B cell (primary cell): ENCODE data around the gene CBARP. TPM values are rescaled to one million over a fixed set of nuclear protein-coding genes. Genes with fewer than 3 reads are reported as not detected.

ENCODE experiments used
- ATAC-seq: fragments of 200-7000 bp; cut with Tn5 transposase; one replicate; pipeline ENCODE4 v1.10.0; 2021; ENCODE audit warnings: low read depth, mild to moderate bottlenecking, moderate number of reproducible peaks, moderate library complexity
- CTCF ChIA-PET: fragments of 350-600 bp; sonication (Branson Sonifier 250); formaldehyde crosslinking; loops from one replicate; lab custom pipeline; 2021; ENCODE audit warnings: antibody characterized with exemption, inconsistent platforms; lab: Charles Lee
- POLR2A ChIA-PET: fragments of 350-600 bp; sonication (Branson Sonifier 250); formaldehyde crosslinking; loops from one replicate; lab custom pipeline; 2021; ENCODE audit warnings: antibody characterized with exemption; lab: Charles Lee
- DNase-seq: peaks from one replicate; pipeline ENCODE4 v3.0.0; 2013
- H2AFZ ChIP-seq: 2 replicates; pipeline ENCODE4 v1.6.1; 2012; ENCODE audit warnings: mild to moderate bottlenecking, low read depth, low read length; ENCODE audit not compliant: insufficient read depth, poor library complexity, severe bottlenecking
- H3K27ac ChIP-seq, 2 donors: 1 replicate in 1 of 2; 2 replicates in 1 of 2; pipeline ENCODE4 v1.5.1; 2012 to 2013; ENCODE audit warnings: low read length in 2 of 2, mild to moderate bottlenecking in 2 of 2, moderate library complexity in 1 of 2
- H3K27me3 ChIP-seq, 4 experiments: fragments of 200-600 bp in 1 of 4; sonication (generic) in 1 of 4; replicated peaks in 1 of 4; 1 replicate in 2 of 4; 2 replicates in 2 of 4; pipeline versions ENCODE4 v1.6.1 to v1.7.0; 2013 to 2016; ENCODE audit warnings: low read length in 3 of 4, mild to moderate bottlenecking in 2 of 4, mixed read lengths in 1 of 4, moderate library complexity in 1 of 4; ENCODE audit not compliant: insufficient read depth in 4 of 4, control insufficient read depth in 3 of 4; ENCODE audit errors: control extremely low read depth in 1 of 4
- H3K36me3 ChIP-seq, 2 experiments: replicated peaks in 1 of 2; 1 replicate in 1 of 2; 2 replicates in 1 of 2; pipeline versions ENCODE4 v1.6.1 to v1.7.1; 2013; ENCODE audit warnings: low read length in 1 of 2; ENCODE audit not compliant: insufficient read depth in 2 of 2, control insufficient read depth in 1 of 2; ENCODE audit errors: control extremely low read depth in 1 of 2, extremely low read depth in 1 of 2
- H3K4me1 ChIP-seq, 2 donors: fragments of 200-600 bp in 1 of 2; sonication (generic) in 1 of 2; 1 replicate in 1 of 2; 2 replicates in 1 of 2; pipeline versions ENCODE4 v1.5.1 to v1.6.1; 2013 to 2017; ENCODE audit warnings: low read length in 2 of 2; ENCODE audit not compliant: control insufficient read depth in 2 of 2, insufficient read depth in 2 of 2
- H3K4me2 ChIP-seq: replicated peaks from 2 replicates; pipeline ENCODE3; 2012; ENCODE audit warnings: mild to moderate bottlenecking, low read depth, low read length; ENCODE audit not compliant: poor library complexity, severe bottlenecking
- H3K4me3 ChIP-seq, 5 experiments: fragments of 200-600 bp in 1 of 5; sonication (generic) in 1 of 5; 1 replicate in 3 of 5; 2 replicates in 2 of 5; pipeline versions ENCODE4 v1.5.1 to v1.7.0; 2011 to 2016; ENCODE audit warnings: low read length in 4 of 5, mild to moderate bottlenecking in 4 of 5, low read depth in 2 of 5, control low read depth in 1 of 5, moderate library complexity in 1 of 5; ENCODE audit not compliant: insufficient read depth in 1 of 5; ENCODE audit errors: control extremely low read depth in 1 of 5, extremely low read depth in 1 of 5
- H3K79me2 ChIP-seq: fragments of 200-600 bp; sonication (generic); one replicate; pipeline ENCODE4 v1.6.0; 2016; ENCODE audit warnings: low read length; ENCODE audit not compliant: control insufficient read depth, insufficient read depth
- H3K9ac ChIP-seq: fragments of 200-600 bp; sonication (generic); 2 replicates; pipeline ENCODE4 v1.6.1; 2017; ENCODE audit warnings: mild to moderate bottlenecking, low read length, moderate library complexity
- H3K9me3 ChIP-seq, 3 donors: one replicate each; pipeline versions ENCODE4 v1.6.1 to v1.7.1; 2013; ENCODE audit warnings: low read length in 2 of 3; ENCODE audit not compliant: control insufficient read depth in 2 of 3, insufficient read depth in 1 of 3; ENCODE audit errors: control extremely low read depth in 1 of 3
- H4K20me1 ChIP-seq: 2 replicates; pipeline ENCODE4 v1.6.0; 2012; ENCODE audit warnings: mild to moderate bottlenecking, low read length; ENCODE audit not compliant: insufficient read depth, control insufficient read depth, poor library complexity, severe bottlenecking
- H3K27ac Mint-ChIP-seq: one replicate; pipeline ENCODE4 v1.8.0; 2021; ENCODE audit warnings: mixed read lengths
- H3K27me3 Mint-ChIP-seq: one replicate; pipeline ENCODE4 v1.8.0; 2021; ENCODE audit warnings: mixed read lengths
- H3K4me1 Mint-ChIP-seq: one replicate; pipeline ENCODE4 v1.8.0; 2021; ENCODE audit warnings: mixed read lengths
- H3K4me3 Mint-ChIP-seq: one replicate; pipeline ENCODE4 v1.8.0; 2021; ENCODE audit warnings: mixed read lengths
- H3K9me3 Mint-ChIP-seq: one replicate; pipeline ENCODE4 v1.8.0; 2022; ENCODE audit warnings: mixed read lengths; ENCODE audit not compliant: insufficient read depth
- EZH2 ChIP-seq: IDR thresholded peaks from 2 replicates; pipeline ENCODE4 v1.6.1; 2012; ENCODE audit warnings: borderline replicate concordance, low read depth, mild to moderate bottlenecking, moderate library complexity, low read length; ENCODE audit not compliant: insufficient read depth, poor library complexity, severe bottlenecking
- WGBS: methylation state at CpG from one replicate; pipeline ENCODE4 v1.1.5; 2013; ENCODE audit warnings: missing lambda C conversion rate; ENCODE audit not compliant: insufficient coverage; 5-methylcytosine and 5-hydroxymethylcytosine counted together
- intact Hi-C: fragments of 100-400 bp; cut with micrococcal nuclease; formaldehyde crosslinking; loops from one replicate; pipeline ENCODE4 v1.10.0; 2022
- polyA plus RNA-seq: library from polyadenylated mRNA; depleted of rRNA; stranded (reverse); fragments of >200 nt; gene quantifications from 2 replicates; pipeline ENCODE4 v1.2.3, GENCODE V29; 2012
- total RNA-seq, 2 donors: library from RNA; stranded (reverse); fragments of 120-200 nt in 1 of 2; gene quantifications; 1 replicate in 1 of 2; 2 replicates in 1 of 2; pipeline versions ENCODE4 v1.2.3 to v1.2.4, GENCODE V29; 2013 to 2022
- TF ChIP-seq, protein P1 (sequence below): fragments of 200-600 bp; IDR thresholded peaks from one replicate; pipeline ENCODE4 v1.8.0; 2022; ENCODE audit warnings: antibody characterized with exemption, mild to moderate bottlenecking

The CBARP gene
- total and polyA plus RNA-seq, 2 donors (not counting 1 experiment from before 2014, with no cell fraction given), result not detected

DNA sequence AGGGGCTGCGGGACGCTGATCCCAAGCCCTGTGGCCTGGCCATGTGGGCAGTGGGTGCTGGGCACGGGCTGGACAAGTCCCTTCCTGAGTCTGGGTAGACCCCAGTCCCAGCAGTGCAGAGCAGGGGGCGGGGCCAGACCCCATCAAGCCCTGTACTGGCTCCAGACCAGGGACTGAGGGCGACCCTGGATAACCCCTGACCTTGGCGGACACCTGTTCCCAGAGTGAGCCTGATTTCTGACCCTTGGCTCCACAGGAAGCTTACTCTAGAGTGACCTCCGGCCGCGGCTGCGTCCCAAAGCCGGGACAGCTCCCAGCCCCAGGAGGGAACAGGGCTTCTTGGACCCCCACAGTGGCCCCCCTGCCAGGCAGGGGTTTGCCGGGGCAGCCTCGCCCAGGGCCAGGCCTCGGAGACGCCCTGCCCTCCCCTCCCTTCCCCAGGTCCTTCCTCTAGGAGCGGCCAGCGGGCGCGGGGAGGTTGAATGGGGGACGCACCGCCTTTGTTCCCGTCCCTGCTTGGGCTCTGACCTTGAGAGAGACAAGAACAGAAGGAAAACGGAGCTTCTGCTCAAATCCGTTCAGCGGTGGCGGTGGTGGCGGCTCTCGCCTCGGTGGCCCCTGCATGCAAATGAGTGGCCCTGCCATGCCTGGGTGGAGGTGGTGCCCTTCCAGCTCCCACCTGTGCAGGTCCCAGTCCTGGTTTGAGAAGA lies 45.6 kb upstream of the CBARP start:
- H3K36me3 ChIP-seq, result peaks cover 0 to 16% of the 10 kb centered on the region in 2 experiments
- WGBS, result 76% methylated on average over 28 of the region's 29 CpGs
- Mint-ChIP-seq H3K27me3 (peaks cover 15% of the 10 kb centered on the region), H3K27ac (no peak overlapping the region), H3K4me3 (no peak overlapping the region), H3K9me3 (no peaks in the 10 kb centered on the region), H3K4me1 (peaks cover 24% of the 10 kb centered on the region)
- DNase-seq (peak; percentile 29), ATAC-seq (no peak)
- TF ChIP-seq EZH2, result no peak
- no peak overlapping the region for H3K27ac ChIP-seq
- H3K27me3 ChIP-seq, result peaks cover 0 to 42% (median 19%) of the 10 kb centered on the region in 4 experiments
- peaks cover 0 to 8% (median 0%) of the 10 kb centered on the region in 3 donors for H3K9me3 ChIP-seq
- H2AFZ ChIP-seq, result no peak overlapping the region
- peaks cover 26% of the 10 kb centered on the region for H4K20me1 ChIP-seq
- H3K4me1 ChIP-seq, result peaks cover 10 to 11% of the 10 kb centered on the region in 2 donors
- no peak overlapping the region for H3K4me2 ChIP-seq
- H3K79me2 ChIP-seq, result peaks cover 16% of the 10 kb centered on the region
- H3K9ac ChIP-seq, result no peak overlapping the region
- no peak overlapping the region for H3K4me3 ChIP-seq
- CTCF ChIA-PET, result interaction anchor here (1.3 kb wide), 1 partner anchor 39 kb away, joined by 4 read pairs; no protein-coding TSS in a partner anchor
- POLR2A ChIA-PET, result interaction anchor here (0.6 kb wide), 2 partner anchors 115 to 174 kb away, joined by 4 to 5 read pairs; no protein-coding TSS in a partner anchor
- intact Hi-C loops, result no loop called here

DNA sequence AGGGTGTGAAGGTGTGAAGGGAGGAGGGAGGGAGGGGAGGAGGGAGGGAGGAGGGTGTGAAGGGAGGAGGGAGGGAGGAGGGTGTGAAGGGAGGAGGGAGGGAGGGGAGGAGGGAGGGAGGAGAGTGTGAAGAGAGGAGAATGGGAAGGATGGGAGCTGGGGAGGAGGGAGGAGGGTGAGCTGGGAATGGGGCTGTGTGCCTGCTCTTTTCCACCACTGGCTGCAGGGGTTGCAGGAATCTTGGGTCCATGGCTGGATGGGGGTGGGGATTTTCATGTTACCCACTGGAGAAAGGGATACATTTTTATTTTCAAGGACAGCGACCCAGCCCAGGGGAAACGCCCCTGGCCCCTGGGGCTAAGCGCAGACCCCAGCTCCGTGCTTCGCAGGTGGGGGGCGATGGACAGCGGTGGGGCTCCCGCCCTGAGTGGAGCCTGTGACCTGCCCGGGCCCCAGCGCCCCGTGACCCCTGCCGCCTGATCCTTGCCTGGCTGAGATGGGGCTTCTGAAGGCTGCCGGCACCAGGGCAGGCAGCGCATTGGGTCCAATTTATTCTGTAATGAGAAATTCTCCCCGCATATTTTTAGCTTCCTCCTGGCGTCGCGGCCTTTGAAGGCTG lies 44.9 kb upstream of the CBARP start:
- H3K4me1 Mint-ChIP-seq, result peaks cover 24% of the 10 kb centered on the region
- CTCF ChIA-PET, result no interaction called here
- Histone ChIP-seq H3K4me1 (peaks cover 10 to 11% of the 10 kb centered on the region in 2 donors), H3K4me3 (no peak overlapping the region), H3K27me3 (peaks cover 0 to 36% (median 18%) of the 10 kb centered on the region in 4 experiments), H3K79me2 (peaks cover 16% of the 10 kb centered on the region), H3K9ac (no peak overlapping the region), H3K4me2 (no peak overlapping the region), H3K9me3 (peaks cover 0 to 8% (median 0%) of the 10 kb centered on the region in 3 donors), H3K36me3 (peaks cover 0 to 16% of the 10 kb centered on the region in 2 experiments), H3K27ac (no peak overlapping the region), H2AFZ (no peak overlapping the region), H4K20me1 (peaks cover 28% of the 10 kb centered on the region)
- peaks cover 15% of the 10 kb centered on the region for H3K27me3 Mint-ChIP-seq
- no peak overlapping the region for H3K4me3 Mint-ChIP-seq
- TF ChIP-seq, protein P1, sequence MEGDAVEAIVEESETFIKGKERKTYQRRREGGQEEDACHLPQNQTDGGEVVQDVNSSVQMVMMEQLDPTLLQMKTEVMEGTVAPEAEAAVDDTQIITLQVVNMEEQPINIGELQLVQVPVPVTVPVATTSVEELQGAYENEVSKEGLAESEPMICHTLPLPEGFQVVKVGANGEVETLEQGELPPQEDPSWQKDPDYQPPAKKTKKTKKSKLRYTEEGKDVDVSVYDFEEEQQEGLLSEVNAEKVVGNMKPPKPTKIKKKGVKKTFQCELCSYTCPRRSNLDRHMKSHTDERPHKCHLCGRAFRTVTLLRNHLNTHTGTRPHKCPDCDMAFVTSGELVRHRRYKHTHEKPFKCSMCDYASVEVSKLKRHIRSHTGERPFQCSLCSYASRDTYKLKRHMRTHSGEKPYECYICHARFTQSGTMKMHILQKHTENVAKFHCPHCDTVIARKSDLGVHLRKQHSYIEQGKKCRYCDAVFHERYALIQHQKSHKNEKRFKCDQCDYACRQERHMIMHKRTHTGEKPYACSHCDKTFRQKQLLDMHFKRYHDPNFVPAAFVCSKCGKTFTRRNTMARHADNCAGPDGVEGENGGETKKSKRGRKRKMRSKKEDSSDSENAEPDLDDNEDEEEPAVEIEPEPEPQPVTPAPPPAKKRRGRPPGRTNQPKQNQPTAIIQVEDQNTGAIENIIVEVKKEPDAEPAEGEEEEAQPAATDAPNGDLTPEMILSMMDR, result no peak
- no peak for TF ChIP-seq EZH2
- ATAC-seq (no peak), DNase-seq (peak; percentile 23)
- WGBS, result 77% methylated on average over 18 of the region's 18 CpGs
- intact Hi-C loops, result no loop called here
- H3K9me3 Mint-ChIP-seq, result no peaks in the 10 kb centered on the region
- no peak overlapping the region for H3K27ac Mint-ChIP-seq
- POLR2A ChIA-PET, result interaction anchor here (0.6 kb wide), 1 partner anchor 115 kb away, joined by 4 read pairs; no protein-coding TSS in a partner anchor
